Fibroblast of gingiva (primary cell): Measurements from ENCODE around the gene MED22.
"Not testable (repeated sequence)": the region's sequence is repeated elsewhere in the genome, so short reads cannot be mapped to it uniquely, and the experiment has no call there.

Source experiments
- DNase-seq: peaks from one replicate; pipeline ENCODE4 v3.0.0-alpha.2; 2011; ENCODE audit warnings: low read depth

The MED22 gene

DNA sequence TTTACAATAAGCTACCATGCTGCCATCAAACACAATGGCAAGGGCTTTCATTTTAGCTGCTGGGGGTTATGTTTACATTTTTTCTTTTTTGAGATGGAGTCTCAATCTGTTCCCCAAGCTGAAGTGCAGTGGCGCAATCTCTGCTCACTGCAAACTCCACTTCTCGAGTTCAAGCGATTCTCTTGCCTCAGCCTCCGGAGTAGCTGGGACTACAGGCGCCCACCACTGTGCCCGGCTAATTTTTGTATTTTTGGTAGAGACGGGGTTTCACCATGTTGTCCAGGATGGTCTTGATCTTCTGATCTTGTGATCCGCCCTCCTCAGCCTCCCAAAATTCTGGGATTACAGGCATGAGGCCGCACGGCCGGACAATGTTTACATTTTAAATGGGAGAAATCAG lies 13.0 kb downstream of the MED22 start:
- not testable (repeated sequence) for DNase-seq

DNA sequence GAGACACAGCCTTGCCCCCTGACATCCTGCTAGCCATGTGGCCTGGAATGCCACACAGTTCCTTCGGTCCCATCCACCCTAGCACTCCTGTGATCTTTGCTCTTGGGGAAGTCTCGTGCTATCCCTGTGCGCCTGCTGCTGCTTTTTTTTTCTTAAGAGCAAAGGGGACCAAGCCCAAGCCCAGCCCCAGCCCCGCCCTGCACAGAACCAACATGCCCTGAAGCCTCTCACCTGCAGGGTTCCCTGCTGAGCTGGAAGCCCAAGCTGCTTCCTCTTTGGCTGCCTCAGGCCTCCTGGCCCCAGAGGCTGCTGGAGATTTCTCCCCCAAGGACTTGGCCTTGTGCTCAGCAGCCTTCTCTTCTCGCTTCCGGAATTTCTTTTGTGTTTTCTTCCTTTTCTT lies 13.8 kb downstream of the MED22 start:
- DNase-seq, result no peak

DNA sequence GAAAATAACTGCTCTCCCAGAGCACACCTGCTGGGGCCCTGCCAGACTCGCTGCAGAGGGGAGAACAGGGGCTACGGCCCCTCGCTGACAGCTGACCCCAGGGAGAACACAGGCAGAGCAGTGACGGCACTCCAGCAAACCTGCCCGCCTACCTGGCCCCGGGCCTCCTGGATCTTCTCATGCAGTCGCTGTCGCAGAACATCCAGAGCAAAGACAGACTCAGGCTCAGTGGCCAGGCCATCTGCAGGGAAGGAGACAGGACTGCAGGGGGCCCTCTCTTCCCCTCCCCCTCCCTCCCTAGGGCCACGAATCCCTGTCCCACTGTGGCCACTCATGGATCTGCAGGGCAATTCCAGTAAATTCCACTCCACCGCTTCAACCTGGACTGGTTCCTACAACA lies 14.4 kb downstream of the MED22 start:
- no peak for DNase-seq

DNA sequence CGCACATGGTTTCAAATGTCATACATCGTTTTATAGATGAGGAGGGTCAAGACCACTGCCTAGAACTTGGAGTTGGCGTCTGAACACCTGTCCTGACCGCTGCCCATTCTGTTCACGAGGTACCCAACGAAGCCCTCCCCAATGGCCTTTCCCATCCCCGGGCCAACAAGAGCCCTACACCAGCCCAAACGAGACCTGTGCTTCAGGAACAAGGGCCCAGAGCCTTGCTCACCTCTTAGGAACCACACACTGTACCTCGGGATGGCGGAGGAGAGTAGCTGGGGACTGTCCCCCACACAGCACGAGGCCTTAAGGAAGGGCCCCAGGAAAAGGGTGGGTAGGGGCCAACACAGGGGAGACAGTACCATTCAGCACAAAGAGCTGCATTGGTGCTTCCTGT lies 14.9 kb downstream of the MED22 start:
- DNase-seq, result no peak

GRCh38 chr9:133332381-133332730 lies 15.6 kb downstream of the MED22 start:
- DNase-seq, result no peak

DNA sequence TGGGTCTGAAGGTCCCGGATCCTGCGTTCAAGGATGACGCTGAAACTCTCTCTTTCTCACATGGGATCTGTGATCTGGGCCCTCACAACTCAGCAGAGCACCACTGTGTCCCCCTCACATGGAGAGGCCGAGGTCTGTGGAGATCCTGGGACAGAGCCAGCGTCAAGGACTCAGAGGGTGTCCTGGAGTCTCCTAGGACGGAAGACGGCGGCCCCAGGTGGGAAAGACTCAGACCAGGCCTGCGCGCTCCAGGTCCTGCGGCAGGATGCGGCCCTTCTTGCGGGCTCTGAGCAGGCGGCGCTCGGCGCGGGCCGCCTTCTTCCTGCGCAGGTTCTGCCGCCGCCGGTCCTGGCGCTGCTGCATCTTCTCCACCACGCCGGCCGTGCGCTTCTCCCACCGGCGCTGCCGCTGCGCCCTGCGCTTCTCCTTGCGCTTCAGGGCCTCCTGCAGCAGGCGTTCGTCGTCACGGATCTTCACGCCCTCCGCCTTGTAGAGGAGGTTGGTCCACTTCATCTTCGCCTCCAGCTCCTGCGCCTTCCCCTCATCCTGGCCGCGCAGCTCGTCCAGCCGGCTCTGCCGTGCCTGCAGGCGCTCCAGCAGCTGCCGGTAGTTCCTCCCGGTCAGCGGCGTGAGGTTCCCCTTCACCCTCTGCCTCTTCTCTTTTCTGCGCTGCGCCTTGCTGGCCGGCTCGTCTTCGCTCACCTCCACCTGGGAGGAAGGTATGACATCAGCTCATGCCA lies 16.1 kb downstream of the MED22 start:
- DNase-seq, result no peak

DNA sequence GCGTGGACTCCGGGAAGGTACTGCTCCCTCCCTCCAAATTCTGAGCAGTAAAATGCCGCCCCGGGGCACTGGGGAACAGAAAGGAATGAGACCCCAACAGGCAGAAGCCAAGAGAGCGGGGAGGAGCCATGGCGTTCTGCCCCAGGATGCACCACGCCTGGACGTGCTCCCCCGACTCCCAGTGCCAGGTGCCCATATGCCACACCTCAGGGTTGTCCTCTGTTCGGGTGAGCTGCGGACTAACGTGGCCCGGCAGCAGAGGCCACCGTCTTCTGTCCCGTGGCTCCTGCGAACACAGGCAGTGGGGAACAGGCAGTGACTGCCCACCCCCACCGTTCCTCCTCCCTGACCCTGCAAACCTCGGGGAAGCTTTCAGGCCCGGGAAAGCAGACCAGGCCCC lies 16.7 kb downstream of the MED22 start:
- no peak for DNase-seq

DNA sequence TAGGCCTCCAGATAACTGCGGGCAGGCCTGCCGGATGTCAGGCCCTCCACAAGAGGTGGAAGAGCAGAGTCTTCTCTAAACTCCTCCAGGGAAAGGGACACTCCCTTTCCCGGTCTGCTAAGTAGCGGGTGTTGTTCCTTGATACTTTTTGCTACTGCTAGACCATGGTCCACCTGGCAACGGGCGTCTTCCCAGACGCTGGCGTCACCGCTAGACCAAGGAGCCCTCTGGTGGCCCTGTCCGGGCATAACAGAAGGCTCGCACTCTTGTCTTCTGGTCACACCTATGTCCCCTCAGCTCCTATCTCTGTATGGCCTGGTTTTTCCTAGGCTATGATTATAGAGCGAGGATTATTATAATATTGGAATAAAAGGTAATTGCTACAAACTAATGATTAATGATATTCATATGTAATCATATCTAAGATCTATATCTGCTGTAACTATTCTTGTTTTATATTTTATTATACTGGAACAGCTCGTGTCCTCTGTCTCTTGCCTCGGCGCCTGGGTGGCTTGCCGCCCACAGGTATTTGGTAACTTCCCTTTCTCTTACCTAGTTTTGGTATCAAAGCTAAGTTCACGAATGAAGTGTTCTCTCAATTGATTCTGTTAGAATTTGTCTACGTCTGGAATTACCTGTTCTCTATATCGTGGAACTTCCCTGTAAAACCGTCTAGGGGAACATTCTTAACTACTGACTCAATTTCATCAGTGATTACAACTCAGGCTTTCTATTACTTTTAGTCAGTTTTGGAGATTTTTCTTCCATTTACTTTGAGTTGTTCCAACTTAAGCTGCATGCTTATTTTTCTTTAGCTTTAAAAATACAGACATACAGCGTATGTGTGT lies 18.4 kb downstream of the MED22 start:
- not testable (repeated sequence) for DNase-seq

DNA sequence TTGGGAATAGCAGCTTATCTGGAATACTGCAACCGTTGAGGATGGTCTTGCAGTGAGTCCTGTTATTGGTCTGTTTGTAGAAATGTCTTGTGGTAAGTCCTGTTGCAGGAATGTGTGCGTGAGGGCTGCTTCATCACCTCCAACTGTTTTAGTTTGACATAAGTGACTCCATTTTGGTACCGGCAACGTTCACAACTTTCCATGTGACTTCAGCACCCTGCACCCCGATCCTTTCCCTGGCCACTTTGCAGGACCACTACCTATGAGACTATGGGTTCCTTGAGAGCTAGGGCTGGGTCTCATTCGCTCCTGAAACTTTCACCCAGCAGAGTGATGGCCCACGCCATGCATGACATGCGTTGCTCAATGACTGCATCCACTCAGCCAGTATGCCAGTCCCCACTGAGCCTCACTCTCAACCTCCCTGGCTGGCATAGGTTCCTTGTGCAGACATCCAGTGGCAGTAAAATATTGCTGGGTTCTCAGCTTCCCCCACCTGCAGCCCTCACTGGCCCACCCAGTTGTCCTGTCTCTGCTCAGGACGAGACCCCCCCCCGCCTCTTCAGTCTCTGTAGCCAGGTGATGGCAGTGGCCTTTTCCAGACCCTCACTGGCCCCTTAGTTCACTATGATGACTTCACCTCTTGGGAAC lies 20.0 kb downstream of the MED22 start:
- no peak for DNase-seq

- DNase-seq, result not testable (repeated sequence)
Observed at GRCh38 chr9:133327021-133327420, 20.9 kb downstream of the MED22 start.

GRCh38 chr9:133323991-133324703 lies 23.8 kb downstream of the MED22 start:
- DNase-seq, result no peak

DNA sequence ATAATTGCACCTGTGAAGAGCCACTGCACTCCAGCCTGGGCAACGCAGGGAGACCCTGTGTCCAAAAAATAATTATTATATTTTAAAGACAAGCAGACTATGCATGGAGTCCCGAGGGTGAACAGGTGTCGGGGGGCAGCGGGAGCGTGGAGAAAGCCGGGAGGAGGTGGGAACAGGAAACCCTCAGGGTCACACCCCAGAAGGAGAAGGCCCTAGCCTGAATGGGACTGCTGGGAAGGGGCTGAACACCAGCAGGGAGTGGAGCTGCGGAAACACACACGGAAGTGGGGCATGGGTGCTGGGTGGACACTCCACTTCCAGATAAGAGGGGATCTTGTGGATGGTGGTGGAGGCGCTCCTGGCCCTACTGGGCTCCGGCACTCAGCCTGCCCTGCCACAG lies 24.7 kb downstream of the MED22 start:
- DNase-seq, result no peak

DNA sequence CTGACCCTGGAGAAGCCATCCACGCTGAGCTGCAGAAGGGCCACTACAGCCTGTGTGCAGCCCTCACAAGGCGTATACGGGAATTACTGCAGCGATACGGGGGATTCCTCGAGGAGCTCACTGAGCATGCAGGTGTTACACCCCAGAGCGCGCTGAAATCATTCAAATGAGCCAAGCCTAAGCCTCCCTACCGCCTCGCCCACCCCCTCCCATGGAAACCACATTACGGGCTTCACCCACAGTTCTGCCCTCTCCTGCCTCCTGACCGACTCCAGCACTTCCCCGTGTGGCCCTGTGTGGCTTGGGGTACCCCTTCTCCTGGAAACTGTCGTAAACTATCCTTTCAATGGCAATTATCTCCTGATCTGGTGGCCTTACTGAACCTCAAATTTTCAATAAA lies 25.2 kb downstream of the MED22 start:
- no peak for DNase-seq

DNA sequence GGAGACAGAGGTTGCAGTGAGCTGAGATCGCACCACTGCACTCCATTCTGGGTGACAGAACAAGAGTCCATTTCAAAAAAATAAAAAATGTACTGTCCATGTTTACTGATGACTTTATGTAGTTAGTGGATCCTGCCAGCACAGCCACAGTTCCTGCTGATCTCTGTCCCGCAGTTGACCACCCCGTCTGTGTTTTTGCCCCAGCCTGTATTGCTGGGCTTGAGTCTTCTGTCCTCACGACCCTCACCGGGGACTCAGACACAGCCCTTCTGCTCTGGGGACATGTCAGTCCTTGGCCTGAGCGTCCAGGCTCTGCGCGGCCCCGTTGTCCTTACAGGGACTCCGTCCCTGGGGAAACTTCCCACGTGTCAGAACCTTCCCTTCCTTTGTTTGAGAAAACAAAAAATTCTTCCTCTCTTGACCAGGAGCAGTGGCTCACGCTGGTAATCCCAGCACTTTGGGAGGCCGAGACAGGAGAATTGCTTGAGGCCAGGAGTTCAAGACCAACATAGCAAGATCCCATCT lies 26.5 kb downstream of the MED22 start:
- DNase-seq, result no peak

- DNase-seq, result no peak
Observed at GRCh38 chr9:133320421-133320881, 27.5 kb downstream of the MED22 start.

GRCh38 chr9:133317551-133317950 lies 30.4 kb downstream of the MED22 start:
- not testable (repeated sequence) for DNase-seq

DNA sequence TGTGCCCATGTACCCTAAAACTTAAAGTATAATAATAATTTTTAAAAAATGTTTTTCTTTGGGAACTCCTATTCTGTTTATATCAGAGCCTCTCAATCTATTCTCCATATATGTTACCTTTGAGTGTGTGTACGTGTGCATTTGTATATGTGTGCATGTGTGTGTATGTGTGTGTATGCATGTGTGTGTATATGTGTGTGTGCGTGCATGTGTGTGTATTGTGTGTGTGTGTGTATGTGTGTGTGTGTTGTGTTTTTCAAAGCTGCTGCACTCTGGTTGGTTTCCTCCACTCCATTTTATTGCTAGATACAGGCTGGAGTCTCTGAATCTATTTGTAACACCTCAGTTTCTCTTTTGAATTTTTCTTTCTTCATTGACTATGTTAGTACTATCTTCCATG lies 31.9 kb downstream of the MED22 start:
- no peak for DNase-seq

DNA sequence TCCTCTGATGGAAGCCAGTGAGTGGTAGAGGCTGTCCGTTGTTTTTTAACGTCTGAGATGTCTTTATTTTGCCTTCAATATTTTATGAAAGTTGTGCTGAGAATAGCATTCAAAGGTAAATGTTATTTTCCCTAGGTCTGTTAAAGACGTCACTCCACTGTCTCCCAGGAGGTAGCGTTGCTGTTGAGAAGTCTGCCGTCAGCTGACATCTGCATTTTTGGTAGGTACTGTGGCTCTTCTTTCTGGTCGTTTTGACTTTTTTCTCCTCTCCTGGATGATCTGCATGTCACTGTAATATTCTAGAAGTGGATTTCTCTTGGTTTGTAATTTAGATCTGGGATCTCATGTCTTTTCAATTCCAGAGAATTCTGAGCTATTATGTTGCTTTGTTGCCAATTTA lies 38.3 kb downstream of the MED22 start:
- DNase-seq, result no peak

GRCh38 chr9:133307301-133307700 lies 40.6 kb downstream of the MED22 start:
- no peak for DNase-seq

DNA sequence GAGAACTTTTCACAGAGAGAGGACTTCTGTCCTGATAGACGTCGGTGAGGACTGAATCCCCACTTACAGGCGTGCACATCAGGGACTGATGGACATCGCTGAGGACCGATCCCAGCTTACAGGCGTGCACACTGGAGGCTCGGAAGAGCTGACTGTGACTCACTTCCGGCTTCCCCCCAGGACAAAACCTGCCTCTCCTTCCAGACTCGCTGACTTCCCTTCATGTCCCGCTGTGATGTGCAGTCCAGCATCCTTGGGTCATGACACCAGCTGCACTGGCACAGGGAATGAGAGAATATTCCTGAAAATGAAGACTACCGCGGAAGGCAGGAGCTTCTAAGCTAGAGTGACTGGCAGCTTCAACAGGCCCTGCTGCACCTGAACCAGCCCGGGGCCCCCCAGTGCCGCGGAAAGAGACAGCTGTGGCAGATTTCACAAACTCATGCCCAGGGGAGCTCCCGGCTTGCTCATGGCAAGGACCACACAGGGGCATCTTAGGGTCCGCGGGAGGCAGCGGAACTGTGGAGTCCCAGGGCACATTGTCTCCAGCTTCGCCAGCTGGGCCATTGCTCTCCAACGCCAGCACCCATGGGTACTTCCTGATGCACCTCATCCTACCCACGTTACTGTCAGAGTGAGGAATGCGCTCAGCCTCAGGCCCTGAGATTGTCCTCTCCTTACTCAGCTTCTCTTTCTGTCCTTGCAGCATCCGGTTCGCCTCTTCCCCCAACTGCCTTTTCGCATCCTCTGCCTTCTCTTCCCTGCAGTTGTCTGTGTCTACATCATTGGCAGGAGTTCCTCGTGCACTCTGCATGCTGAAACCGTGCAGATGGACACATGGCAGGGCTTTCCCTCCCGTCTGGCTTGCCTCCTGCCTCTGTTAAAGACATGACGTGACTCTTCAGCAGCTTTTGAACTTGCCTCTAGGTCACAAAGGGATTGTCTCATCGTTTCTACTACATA lies 41.4 kb downstream of the MED22 start:
- no peak for DNase-seq

DNA sequence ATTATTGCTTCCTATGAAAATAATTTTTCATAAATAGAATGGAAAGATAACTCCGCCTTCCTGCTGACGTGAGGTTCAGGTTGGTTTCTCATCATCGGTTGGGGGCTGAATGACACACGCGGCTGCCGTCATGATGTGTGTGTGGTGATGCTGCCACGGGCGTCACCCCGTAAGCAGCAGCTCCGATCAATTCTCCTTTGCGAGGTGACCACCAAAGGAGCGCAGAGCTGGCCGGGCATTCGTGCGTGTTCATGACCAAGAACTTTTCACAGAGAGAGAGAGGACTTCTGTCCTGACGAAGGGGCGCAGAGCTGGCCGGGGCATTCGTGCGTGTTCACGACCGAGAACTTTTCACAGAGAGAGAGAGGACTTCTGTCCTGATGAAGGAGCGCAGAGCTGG lies 42.2 kb downstream of the MED22 start:
- no peak for DNase-seq
